KMS-11 (cell line): ENCODE data around the gene OR8B3.

Experiments
- H2AFZ ChIP-seq: fragments of 200-600 bp; sonication (generic); 2 replicates; pipeline ENCODE4 v1.6.1; 2016; ENCODE audit warnings: antibody characterized with exemption, mixed run types, low read depth
- H3K27ac ChIP-seq: fragments of 200-600 bp; sonication (generic); 2 replicates; pipeline ENCODE4 v1.6.1; 2016; ENCODE audit warnings: mild to moderate bottlenecking, mixed run types
- H3K27me3 ChIP-seq: fragments of 200-600 bp; sonication (generic); 2 replicates; pipeline ENCODE4 v1.6.1; 2017; ENCODE audit warnings: mild to moderate bottlenecking, low read depth, mixed run types, moderate library complexity; ENCODE audit not compliant: insufficient read depth
- H3K36me3 ChIP-seq: fragments of 200-600 bp; sonication (generic); 2 replicates; pipeline ENCODE4 v1.6.1; 2017; ENCODE audit warnings: mild to moderate bottlenecking, mixed run types; ENCODE audit not compliant: insufficient read depth
- H3K4me1 ChIP-seq: fragments of 200-600 bp; sonication (generic); 2 replicates; pipeline ENCODE4 v1.6.1; 2016; ENCODE audit warnings: mild to moderate bottlenecking, low read depth, mixed run types; ENCODE audit not compliant: poor library complexity, severe bottlenecking
- H3K4me2 ChIP-seq: fragments of 200-600 bp; sonication (generic); 2 replicates; pipeline ENCODE4 v1.7.0; 2016; ENCODE audit warnings: mild to moderate bottlenecking, mixed run types
- H3K4me3 ChIP-seq: fragments of 200-600 bp; sonication (generic); IDR thresholded peaks from 2 replicates; pipeline ENCODE4 v1.6.1; 2017; ENCODE audit warnings: low read depth, low read length, mixed read lengths; ENCODE audit not compliant: insufficient read depth
- H3K79me2 ChIP-seq: fragments of 200-600 bp; sonication (generic); 2 replicates; pipeline ENCODE4 v1.6.1; 2016; ENCODE audit warnings: low read depth, mixed run types; ENCODE audit not compliant: insufficient read depth
- H3K9ac ChIP-seq: fragments of 200-600 bp; sonication (generic); 2 replicates; pipeline ENCODE4 v1.6.1; 2016; ENCODE audit warnings: mild to moderate bottlenecking, mixed run types
- H4K20me1 ChIP-seq: fragments of 200-600 bp; sonication (generic); 2 replicates; pipeline ENCODE4 v1.6.1; 2016; ENCODE audit warnings: mild to moderate bottlenecking, mixed run types; ENCODE audit not compliant: insufficient read depth
- CTCF ChIP-seq: fragments of 200-600 bp; sonication (generic); conservative IDR thresholded peaks from 2 replicates; pipeline ENCODE4 v1.6.1; 2017; ENCODE audit warnings: low read depth, mild to moderate bottlenecking, antibody characterized with exemption, low read length, moderate library complexity, mixed read lengths

The OR8B3 gene

DNA sequence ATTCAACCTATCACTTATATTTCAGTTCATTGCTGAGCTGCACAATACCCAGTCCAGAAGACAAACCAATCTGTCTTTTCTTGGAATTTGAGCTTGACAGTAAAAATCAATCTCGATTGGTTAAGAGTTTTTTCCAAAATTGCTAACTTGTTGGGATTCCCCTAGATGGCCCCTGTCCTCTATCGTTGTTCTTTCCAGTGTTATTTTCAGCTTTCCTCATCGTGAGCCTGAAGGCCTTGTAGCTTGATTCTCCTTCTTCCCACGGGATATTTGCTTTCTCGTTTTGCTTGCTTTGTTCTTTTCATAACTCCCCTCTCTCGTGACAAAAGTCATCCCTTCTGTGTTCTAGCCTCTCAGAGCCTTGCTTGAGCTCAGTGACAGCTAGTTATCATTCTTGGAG is 43.6 kb upstream of the OR8B3 start:
- Histone ChIP-seq H3K4me1 (no peaks in the 10 kb centered on the region), H3K4me3 (no peak overlapping the region), H3K27ac (no peak overlapping the region), H3K9ac (no peak overlapping the region), H3K27me3 (no peaks in the 10 kb centered on the region), H2AFZ (no peak overlapping the region), H3K79me2 (no peaks in the 10 kb centered on the region), H4K20me1 (no peaks in the 10 kb centered on the region), H3K4me2 (no peak overlapping the region), H3K36me3 (no peaks in the 10 kb centered on the region)
- no peak for TF ChIP-seq CTCF

DNA sequence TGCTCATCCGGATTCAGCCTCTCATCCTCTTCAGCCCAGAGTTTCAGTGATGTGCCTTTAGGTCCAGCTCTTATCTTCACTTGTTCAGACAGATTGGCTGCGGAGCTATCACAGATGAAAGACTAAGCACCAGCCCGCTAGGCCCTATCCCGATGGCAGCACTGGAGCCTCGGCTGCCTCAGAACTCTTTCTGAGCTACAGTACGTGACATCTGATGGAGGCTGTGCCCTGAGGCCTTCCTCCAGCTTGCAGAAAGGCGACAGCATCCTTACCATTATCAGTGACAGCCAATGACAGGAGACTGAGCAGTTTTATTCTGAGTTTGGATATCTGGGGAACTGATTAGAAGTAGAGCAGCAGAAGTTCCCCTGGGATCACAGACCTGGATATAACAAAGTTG is 42.7 kb upstream of the OR8B3 start:
- Histone ChIP-seq H3K27ac (no peak overlapping the region), H3K27me3 (no peaks in the 10 kb centered on the region), H4K20me1 (no peaks in the 10 kb centered on the region), H3K4me3 (no peak overlapping the region), H3K79me2 (no peaks in the 10 kb centered on the region), H3K4me1 (no peaks in the 10 kb centered on the region), H3K4me2 (no peak overlapping the region), H2AFZ (no peak overlapping the region), H3K36me3 (no peaks in the 10 kb centered on the region), H3K9ac (no peak overlapping the region)
- TF ChIP-seq CTCF = no peak

- Histone ChIP-seq H3K36me3 (no peaks in the 10 kb centered on the region), H2AFZ (no peak overlapping the region), H3K4me3 (no peak overlapping the region), H3K9ac (no peak overlapping the region), H3K27ac (no peak overlapping the region), H3K4me2 (no peak overlapping the region), H3K79me2 (no peaks in the 10 kb centered on the region), H3K27me3 (no peaks in the 10 kb centered on the region), H3K4me1 (no peaks in the 10 kb centered on the region), H4K20me1 (no peaks in the 10 kb centered on the region)
- no peak for TF ChIP-seq CTCF
These were observed 42.3 kb upstream of the OR8B3 start for GRCh38 chr11:124441081-124441480.

GRCh38 chr11:124440608-124441007 is 41.8 kb upstream of the OR8B3 start:
- H3K27me3 ChIP-seq = no peaks in the 10 kb centered on the region

More at GRCh38 chr11:124440608-124441007, 41.8 kb upstream of the OR8B3 start:
- Histone ChIP-seq H3K4me1 (no peaks in the 10 kb centered on the region), H2AFZ (no peak overlapping the region), H3K9ac (no peak overlapping the region), H3K27ac (no peak overlapping the region), H3K79me2 (no peaks in the 10 kb centered on the region), H4K20me1 (no peaks in the 10 kb centered on the region), H3K4me3 (no peak overlapping the region), H3K36me3 (no peaks in the 10 kb centered on the region), H3K4me2 (no peak overlapping the region)
- no peak for TF ChIP-seq CTCF
